ENCODE data around the gene NOS1AP. TPM values are rescaled to one million over a fixed set of nuclear protein-coding genes. Genes with fewer than 3 reads are reported as not detected.

NOS1AP gene
- total RNA-seq, 2 donors from 2014 or later, result 3.1 to 4.0 TPM

DNA sequence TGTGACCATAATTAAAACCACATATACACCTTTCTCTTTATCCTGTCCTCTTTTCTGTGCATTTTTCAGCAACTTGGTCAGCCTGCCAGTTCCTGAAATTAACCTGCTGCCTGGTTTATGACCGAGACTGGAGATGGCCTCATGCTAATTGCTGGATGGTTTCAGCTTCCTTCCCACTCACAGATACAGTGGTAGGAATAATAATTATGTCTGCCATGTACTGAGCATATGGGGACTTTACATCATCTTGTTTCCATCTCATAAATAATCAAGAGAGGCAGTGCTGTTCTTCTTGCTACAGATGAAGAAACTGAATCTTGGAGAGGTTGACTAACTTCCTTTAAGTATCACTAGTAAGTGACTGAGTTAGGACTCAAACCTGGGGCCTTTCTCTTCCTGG is 148.2 kb downstream of the NOS1AP start:
- Histone ChIP-seq H3K9me3 (no peaks in the 10 kb centered on the region), H3K36me3 (replicated peaks in 1 of 2; ENCODE audit: insufficient read depth in 1 of 2, low read depth in 2 of 2) (no peaks in the 10 kb centered on the region), H3K27me3 (no peaks in the 10 kb centered on the region), H3K27ac (no peak overlapping the region), H3K4me1 (peaks cover 27% of the 10 kb centered on the region), H3K4me3 (no peak overlapping the region)
- no peak for TF ChIP-seq POLR2A (IDR thresholded peaks at IDR 0.05)
- TF ChIP-seq, protein P1, sequence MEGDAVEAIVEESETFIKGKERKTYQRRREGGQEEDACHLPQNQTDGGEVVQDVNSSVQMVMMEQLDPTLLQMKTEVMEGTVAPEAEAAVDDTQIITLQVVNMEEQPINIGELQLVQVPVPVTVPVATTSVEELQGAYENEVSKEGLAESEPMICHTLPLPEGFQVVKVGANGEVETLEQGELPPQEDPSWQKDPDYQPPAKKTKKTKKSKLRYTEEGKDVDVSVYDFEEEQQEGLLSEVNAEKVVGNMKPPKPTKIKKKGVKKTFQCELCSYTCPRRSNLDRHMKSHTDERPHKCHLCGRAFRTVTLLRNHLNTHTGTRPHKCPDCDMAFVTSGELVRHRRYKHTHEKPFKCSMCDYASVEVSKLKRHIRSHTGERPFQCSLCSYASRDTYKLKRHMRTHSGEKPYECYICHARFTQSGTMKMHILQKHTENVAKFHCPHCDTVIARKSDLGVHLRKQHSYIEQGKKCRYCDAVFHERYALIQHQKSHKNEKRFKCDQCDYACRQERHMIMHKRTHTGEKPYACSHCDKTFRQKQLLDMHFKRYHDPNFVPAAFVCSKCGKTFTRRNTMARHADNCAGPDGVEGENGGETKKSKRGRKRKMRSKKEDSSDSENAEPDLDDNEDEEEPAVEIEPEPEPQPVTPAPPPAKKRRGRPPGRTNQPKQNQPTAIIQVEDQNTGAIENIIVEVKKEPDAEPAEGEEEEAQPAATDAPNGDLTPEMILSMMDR (IDR thresholded peaks at IDR 0.05), result no peak
- 91 to 92% methylated on average over 1 of the region's 1 CpG for WGBS, 2 donors
- ATAC-seq, result no peak
- DNase-seq, result no peak
- intact Hi-C loops (cut with DNase I), result no loop called here

- intact Hi-C loops (cut with DNase I), result no loop called here
- H3K36me3 ChIP-seq (replicated peaks in 1 of 2; ENCODE audit: insufficient read depth in 1 of 2, low read depth in 2 of 2), result no peaks in the 10 kb centered on the region
- WGBS, 2 donors, result 74 to 92% methylated on average over 4 to 5 of the region's 5 CpGs
- no peak overlapping the region for H3K4me3 ChIP-seq
- TF ChIP-seq, protein P1 (IDR thresholded peaks at IDR 0.05), result no peak
- TF ChIP-seq POLR2A (IDR thresholded peaks at IDR 0.05), result no peak
- H3K4me1 ChIP-seq, result peaks cover 19% of the 10 kb centered on the region
- no peaks in the 10 kb centered on the region for H3K27me3 ChIP-seq
- H3K9me3 ChIP-seq, result no peaks in the 10 kb centered on the region
- no peak overlapping the region for H3K27ac ChIP-seq
- DNase-seq, result no peak
- ATAC-seq, result no peak
These were observed 149.1 kb downstream of the NOS1AP start for GRCh38 chr1:162218546-162218945.

GRCh38 chr1:162218975-162219374 is 149.5 kb downstream of the NOS1AP start:
- DNase-seq (no peak), ATAC-seq (no peak)
- no peak overlapping the region for H3K27ac ChIP-seq
- intact Hi-C loops (cut with DNase I), result no loop called here
- no peaks in the 10 kb centered on the region for H3K9me3 ChIP-seq
- TF ChIP-seq POLR2A (IDR thresholded peaks at IDR 0.05), result no peak
- H3K36me3 ChIP-seq (replicated peaks in 1 of 2; ENCODE audit: insufficient read depth in 1 of 2, low read depth in 2 of 2), result no peaks in the 10 kb centered on the region
- no peak overlapping the region for H3K4me3 ChIP-seq
- 82 to 83% methylated on average over 5 of the region's 5 CpGs for WGBS, 2 donors
- H3K4me1 ChIP-seq, result peaks cover 14% of the 10 kb centered on the region
- H3K27me3 ChIP-seq, result no peaks in the 10 kb centered on the region

DNA sequence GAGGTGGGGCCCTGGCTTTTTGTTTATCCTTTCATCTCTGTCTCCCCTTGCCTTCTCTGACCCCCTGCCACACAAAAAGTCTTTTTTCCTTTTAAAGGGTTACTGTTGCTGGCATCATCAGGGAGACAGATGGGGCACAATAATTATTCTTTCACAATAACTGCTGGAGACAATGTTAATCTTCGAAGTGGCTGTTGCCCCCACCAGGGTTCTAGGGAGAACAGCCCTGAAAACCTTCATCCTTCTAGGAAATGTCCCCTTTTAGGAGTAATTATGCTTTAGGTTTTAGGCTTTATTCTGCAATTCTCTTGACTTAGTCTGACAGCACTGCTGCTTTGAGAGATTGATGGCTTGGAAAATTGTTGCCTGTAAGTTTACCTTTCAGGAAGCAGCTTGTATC is 150.0 kb downstream of the NOS1AP start:
- ATAC-seq, result no peak
- whole genome bisulfite sequencing, 2 donors, result 72 to 82% methylated on average over 1 of the region's 1 CpG

GRCh38 chr1:162220009-162220539 is 150.6 kb downstream of the NOS1AP start:
- peaks cover 6% of the 10 kb centered on the region for H3K4me1 ChIP-seq
- H3K27ac ChIP-seq, result no peak overlapping the region
- 90 to 94% methylated on average over 6 of the region's 6 CpGs for WGBS, 2 donors
- no peaks in the 10 kb centered on the region for H3K9me3 ChIP-seq
- TF ChIP-seq, protein P1 (IDR thresholded peaks at IDR 0.05), result no peak
- TF ChIP-seq POLR2A (IDR thresholded peaks at IDR 0.05), result no peak
- no peak overlapping the region for H3K4me3 ChIP-seq
- no peaks in the 10 kb centered on the region for H3K27me3 ChIP-seq
- DNase-seq, result no peak
- H3K36me3 ChIP-seq (replicated peaks in 1 of 2; ENCODE audit: insufficient read depth in 1 of 2, low read depth in 2 of 2), result no peaks in the 10 kb centered on the region
- intact Hi-C loops (cut with DNase I), result no loop called here
- ATAC-seq, result no peak

More for the DNA sequence above, 150.0 kb downstream of the NOS1AP start:
- no peak overlapping the region for H3K27ac ChIP-seq
- no peaks in the 10 kb centered on the region for H3K27me3 ChIP-seq
- TF ChIP-seq POLR2A (IDR thresholded peaks at IDR 0.05), result no peak
- TF ChIP-seq, protein P1 (IDR thresholded peaks at IDR 0.05), result no peak
- H3K4me3 ChIP-seq, result no peak overlapping the region
- intact Hi-C loops (cut with DNase I), result no loop called here
- no peaks in the 10 kb centered on the region for H3K9me3 ChIP-seq
- peaks cover 11% of the 10 kb centered on the region for H3K4me1 ChIP-seq
- DNase-seq, result no peak
- no peaks in the 10 kb centered on the region for H3K36me3 ChIP-seq (replicated peaks in 1 of 2; ENCODE audit: insufficient read depth in 1 of 2, low read depth in 2 of 2)

Measured in body of pancreas (tissue), 4 donors.